Colonic mucosa (tissue), 4 donors: ENCODE data around the gene RAB10. TPM values are rescaled to one million over a fixed set of nuclear protein-coding genes. Genes with fewer than 3 reads are reported as not detected.
A peak's percentile ranks its signal among the peaks of the same experiment; 100 is the strongest.

Source experiments
- DNase-seq: peaks from one replicate; pipeline ENCODE4 v3.0.0-alpha.2; 2020
- H3K27ac ChIP-seq: fragments of 200-600 bp; one replicate; pipeline ENCODE4 v1.8.0; 2021
- H3K27me3 ChIP-seq: fragments of 200-600 bp; one replicate; pipeline ENCODE4 v1.8.0; 2021
- H3K36me3 ChIP-seq: fragments of 200-600 bp; one replicate; pipeline ENCODE4 v1.8.0; 2021
- H3K4me1 ChIP-seq: fragments of 200-600 bp; one replicate; pipeline ENCODE4 v1.8.0; 2021; ENCODE audit warnings: mild to moderate bottlenecking
- H3K4me3 ChIP-seq: fragments of 200-600 bp; one replicate; pipeline ENCODE4 v1.8.0; 2021
- H3K9ac ChIP-seq, 2 donors: one replicate each; pipeline ENCODE4 v1.7.0; 2013; ENCODE audit warnings: control low read depth in 2 of 2, low read depth in 2 of 2, low read length in 2 of 2
- H3K9me3 ChIP-seq: fragments of 200-600 bp; one replicate; pipeline ENCODE4 v1.8.0; 2021
- intact Hi-C: fragments of 100-400 bp; cut with DNase I; formaldehyde crosslinking; loops from one replicate; pipeline ENCODE4 v1.14.1; 2022
- total RNA-seq, 2 donors: library from RNA; stranded (reverse); fragmentation: NEBNext Ultra II Directional in 1 of 2; extraction: Animal tissue kit (Norgen Biotek cat#: 25700) in 1 of 2; gene quantifications; one replicate each; pipeline ENCODE4 v1.2.1, GENCODE V29; 2021
- TF ChIP-seq, protein P1 (sequence below): fragments of 200-600 bp; IDR thresholded peaks from one replicate; pipeline ENCODE4 v1.8.0; 2022; ENCODE audit warnings: antibody characterized with exemption, mild to moderate bottlenecking
- donor health status: healthy.
- donor health status: DM: no; HTN: no; CAD: no.
- donor health status: DM: no; HTN: no; CAD: no.

RAB10 gene
- total RNA-seq, 2 donors from 2014 or later, result 195 to 206 TPM

DNA sequence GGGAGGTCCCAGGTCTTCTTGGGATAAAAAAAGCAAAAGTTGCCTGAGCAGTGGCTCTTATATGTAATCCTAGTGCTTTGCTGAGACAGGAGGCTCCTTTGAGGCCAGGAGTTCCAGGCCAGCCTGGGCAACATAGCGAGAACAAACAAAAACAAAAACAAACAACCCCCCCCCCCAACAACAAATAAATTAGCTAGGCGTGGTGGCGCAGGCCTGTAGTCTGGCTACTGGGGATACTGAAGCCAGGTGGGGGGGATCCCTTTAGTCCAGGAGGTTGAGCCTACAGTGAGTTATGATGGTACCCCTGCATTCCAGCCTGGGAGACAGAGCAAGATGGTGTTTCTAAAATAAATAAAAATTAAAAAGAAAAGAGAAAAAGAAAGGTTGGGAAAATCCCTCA is 144.4 kb downstream of the RAB10 start:
- DNase-seq, result no peak
- TF ChIP-seq, protein P1, sequence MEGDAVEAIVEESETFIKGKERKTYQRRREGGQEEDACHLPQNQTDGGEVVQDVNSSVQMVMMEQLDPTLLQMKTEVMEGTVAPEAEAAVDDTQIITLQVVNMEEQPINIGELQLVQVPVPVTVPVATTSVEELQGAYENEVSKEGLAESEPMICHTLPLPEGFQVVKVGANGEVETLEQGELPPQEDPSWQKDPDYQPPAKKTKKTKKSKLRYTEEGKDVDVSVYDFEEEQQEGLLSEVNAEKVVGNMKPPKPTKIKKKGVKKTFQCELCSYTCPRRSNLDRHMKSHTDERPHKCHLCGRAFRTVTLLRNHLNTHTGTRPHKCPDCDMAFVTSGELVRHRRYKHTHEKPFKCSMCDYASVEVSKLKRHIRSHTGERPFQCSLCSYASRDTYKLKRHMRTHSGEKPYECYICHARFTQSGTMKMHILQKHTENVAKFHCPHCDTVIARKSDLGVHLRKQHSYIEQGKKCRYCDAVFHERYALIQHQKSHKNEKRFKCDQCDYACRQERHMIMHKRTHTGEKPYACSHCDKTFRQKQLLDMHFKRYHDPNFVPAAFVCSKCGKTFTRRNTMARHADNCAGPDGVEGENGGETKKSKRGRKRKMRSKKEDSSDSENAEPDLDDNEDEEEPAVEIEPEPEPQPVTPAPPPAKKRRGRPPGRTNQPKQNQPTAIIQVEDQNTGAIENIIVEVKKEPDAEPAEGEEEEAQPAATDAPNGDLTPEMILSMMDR, result no peak
- intact Hi-C loops, result no loop called here
- H3K9me3 ChIP-seq, result no peaks in the 10 kb centered on the region
- peaks cover 3% of the 10 kb centered on the region for H3K4me1 ChIP-seq
- H3K36me3 ChIP-seq, result no peaks in the 10 kb centered on the region
- no peak overlapping the region for H3K4me3 ChIP-seq
- no peak overlapping the region for H3K27ac ChIP-seq
- H3K9ac ChIP-seq, result no peak overlapping the region
- peaks cover 17% of the 10 kb centered on the region for H3K27me3 ChIP-seq

GRCh38 chr2:26178746-26179436 is 145.0 kb downstream of the RAB10 start:
- peak; percentile 68 for DNase-seq
- H3K27me3 ChIP-seq, result peaks cover 11% of the 10 kb centered on the region
- no peaks in the 10 kb centered on the region for H3K36me3 ChIP-seq
- H3K9ac ChIP-seq, result no peak overlapping the region
- TF ChIP-seq, protein P1, result no peak
- H3K4me1 ChIP-seq, result no peaks in the 10 kb centered on the region
- peak overlapping the region; percentile 51 for H3K4me3 ChIP-seq
- no peaks in the 10 kb centered on the region for H3K9me3 ChIP-seq
- H3K27ac ChIP-seq, result no peak overlapping the region
- intact Hi-C loops, result no loop called here

GRCh38 chr2:26179446-26179913 is 145.6 kb downstream of the RAB10 start:
- peaks cover 5% of the 10 kb centered on the region for H3K27me3 ChIP-seq
- intact Hi-C loops, result no loop called here
- H3K27ac ChIP-seq, result no peak overlapping the region
- peak overlapping the region; percentile 51 for H3K4me3 ChIP-seq
- H3K9ac ChIP-seq, result no peak overlapping the region
- no peaks in the 10 kb centered on the region for H3K36me3 ChIP-seq
- TF ChIP-seq, protein P1, result no peak
- no peak for DNase-seq
- H3K9me3 ChIP-seq, result no peaks in the 10 kb centered on the region
- no peaks in the 10 kb centered on the region for H3K4me1 ChIP-seq

DNA sequence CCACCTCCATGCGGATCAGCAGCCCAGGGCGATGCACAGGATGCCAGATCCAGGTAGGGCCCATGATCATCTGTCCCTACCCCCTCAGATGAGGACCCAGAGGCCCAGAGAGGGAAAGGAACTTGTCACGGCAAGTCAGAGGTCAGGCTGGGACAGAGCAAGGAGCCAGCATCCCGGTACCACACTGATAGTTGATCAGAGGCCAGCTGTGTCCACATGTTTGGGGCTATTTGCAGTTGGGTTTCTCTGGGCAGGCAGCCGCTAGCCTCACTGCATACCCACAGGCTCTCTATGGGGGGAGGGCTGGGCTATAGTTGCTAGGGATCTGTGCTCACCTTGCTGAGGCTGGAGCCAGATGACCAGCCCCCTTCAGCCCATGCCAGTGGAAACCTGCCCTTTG is 148.6 kb downstream of the RAB10 start:
- H3K27ac ChIP-seq, result no peak overlapping the region
- no peaks in the 10 kb centered on the region for H3K36me3 ChIP-seq
- no peaks in the 10 kb centered on the region for H3K9me3 ChIP-seq
- TF ChIP-seq, protein P1, result no peak
- H3K4me1 ChIP-seq, result no peaks in the 10 kb centered on the region
- H3K4me3 ChIP-seq, result no peak overlapping the region
- intact Hi-C loops, result no loop called here
- DNase-seq, result no peak
- peaks cover 5% of the 10 kb centered on the region for H3K27me3 ChIP-seq
- H3K9ac ChIP-seq, result no peak overlapping the region

DNA sequence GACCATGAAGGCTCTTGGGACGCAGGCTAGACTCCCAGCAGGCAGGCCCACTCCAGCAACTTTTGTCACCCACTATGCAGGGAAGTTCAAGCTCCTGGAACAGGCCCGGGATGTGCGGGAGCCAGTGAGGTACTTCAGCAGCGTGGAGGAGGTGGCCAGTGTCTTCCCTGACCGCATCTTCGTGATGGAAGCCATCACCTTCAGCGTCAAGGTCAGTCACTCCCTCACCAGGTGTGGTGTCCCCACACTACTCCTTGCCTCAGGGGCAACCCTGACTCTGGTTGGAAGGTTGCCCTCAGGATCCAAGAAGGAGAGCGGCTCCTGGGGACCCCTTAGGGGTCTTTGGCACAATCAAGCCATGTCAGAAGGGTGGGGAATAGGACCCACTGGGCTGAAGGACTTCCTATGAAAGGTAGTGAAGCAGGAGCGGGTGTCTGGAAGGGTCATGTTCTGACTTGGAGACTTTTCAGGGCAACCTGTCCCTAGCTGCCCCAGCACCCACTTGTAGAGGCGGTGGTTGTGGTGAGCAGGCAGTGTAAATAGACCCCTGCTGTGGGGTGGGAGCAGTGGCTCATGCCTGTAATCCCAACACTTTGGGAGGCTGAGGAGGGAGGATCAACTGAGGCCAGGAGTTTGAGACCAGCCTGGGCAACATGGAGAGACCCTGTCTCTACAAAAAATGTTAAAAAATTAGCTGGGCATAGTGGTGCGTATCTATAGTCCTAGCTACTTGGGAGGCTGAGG is 149.2 kb downstream of the RAB10 start:
- no peak overlapping the region for H3K4me3 ChIP-seq
- H3K27ac ChIP-seq, result no peak overlapping the region
- intact Hi-C loops, result no loop called here
- H3K27me3 ChIP-seq, result peaks cover 5% of the 10 kb centered on the region
- no peaks in the 10 kb centered on the region for H3K9me3 ChIP-seq
- no peaks in the 10 kb centered on the region for H3K36me3 ChIP-seq
- TF ChIP-seq, protein P1, result no peak
- H3K4me1 ChIP-seq, result no peaks in the 10 kb centered on the region
- H3K9ac ChIP-seq, result no peak overlapping the region
- DNase-seq, result no peak
